ENCODE data around the gene DYNC1H1. TPM values are rescaled to one million over a fixed set of nuclear protein-coding genes. Genes with fewer than 3 reads are reported as not detected.
"Not testable (repeated sequence)": the region's sequence is repeated elsewhere in the genome, so short reads cannot be mapped to it uniquely, and the experiment has no call there.

Gene DYNC1H1
- total and polyA plus RNA-seq, 7 donors, result 117 to 634 (median 332) TPM

DNA sequence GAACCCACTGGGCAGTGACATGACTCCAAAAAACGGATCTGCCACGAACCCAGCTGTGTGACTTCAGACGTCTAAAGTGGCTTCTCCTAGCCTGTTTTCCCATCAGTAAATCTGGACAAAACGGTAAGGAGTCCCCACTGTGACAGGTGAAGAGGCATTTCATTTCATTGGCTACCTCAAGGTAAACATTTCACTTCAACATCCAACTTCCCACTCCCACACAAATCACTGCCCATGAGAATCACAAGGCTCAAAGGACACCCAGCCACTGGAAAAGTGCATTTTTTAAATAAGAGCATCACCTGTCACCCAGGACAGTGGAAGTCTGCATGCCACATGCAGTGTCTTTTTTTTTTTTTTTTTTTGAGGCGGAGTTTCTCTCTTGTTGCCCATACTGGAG is 94.6 kb downstream of the DYNC1H1 start:
- 50 to 56% (median 53%) methylated on average over 5 of the region's 5 CpGs for WGBS, 3 donors
- H3K9me3 ChIP-seq, result no peaks in the 10 kb centered on the region
- no peaks in the 10 kb centered on the region for H3K36me3 ChIP-seq (ENCODE audit: insufficient read depth in 1 of 2, low read depth in 1 of 2)
- ATAC-seq (no peak), DNase-seq (no peak)
- H3K4me1 ChIP-seq, result no peaks in the 10 kb centered on the region
- TF ChIP-seq, protein P1, sequence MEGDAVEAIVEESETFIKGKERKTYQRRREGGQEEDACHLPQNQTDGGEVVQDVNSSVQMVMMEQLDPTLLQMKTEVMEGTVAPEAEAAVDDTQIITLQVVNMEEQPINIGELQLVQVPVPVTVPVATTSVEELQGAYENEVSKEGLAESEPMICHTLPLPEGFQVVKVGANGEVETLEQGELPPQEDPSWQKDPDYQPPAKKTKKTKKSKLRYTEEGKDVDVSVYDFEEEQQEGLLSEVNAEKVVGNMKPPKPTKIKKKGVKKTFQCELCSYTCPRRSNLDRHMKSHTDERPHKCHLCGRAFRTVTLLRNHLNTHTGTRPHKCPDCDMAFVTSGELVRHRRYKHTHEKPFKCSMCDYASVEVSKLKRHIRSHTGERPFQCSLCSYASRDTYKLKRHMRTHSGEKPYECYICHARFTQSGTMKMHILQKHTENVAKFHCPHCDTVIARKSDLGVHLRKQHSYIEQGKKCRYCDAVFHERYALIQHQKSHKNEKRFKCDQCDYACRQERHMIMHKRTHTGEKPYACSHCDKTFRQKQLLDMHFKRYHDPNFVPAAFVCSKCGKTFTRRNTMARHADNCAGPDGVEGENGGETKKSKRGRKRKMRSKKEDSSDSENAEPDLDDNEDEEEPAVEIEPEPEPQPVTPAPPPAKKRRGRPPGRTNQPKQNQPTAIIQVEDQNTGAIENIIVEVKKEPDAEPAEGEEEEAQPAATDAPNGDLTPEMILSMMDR (IDR thresholded peaks at IDR 0.05), result no peak
- H3K27me3 ChIP-seq (ENCODE audit: insufficient read depth in 3 of 3, low read length in 2 of 3), result no peaks in the 10 kb centered on the region
- H3K27ac ChIP-seq, result no peak overlapping the region
- intact Hi-C loops (cut with DNase I), result no loop called here
- no peak overlapping the region for H3K4me3 ChIP-seq

DNA sequence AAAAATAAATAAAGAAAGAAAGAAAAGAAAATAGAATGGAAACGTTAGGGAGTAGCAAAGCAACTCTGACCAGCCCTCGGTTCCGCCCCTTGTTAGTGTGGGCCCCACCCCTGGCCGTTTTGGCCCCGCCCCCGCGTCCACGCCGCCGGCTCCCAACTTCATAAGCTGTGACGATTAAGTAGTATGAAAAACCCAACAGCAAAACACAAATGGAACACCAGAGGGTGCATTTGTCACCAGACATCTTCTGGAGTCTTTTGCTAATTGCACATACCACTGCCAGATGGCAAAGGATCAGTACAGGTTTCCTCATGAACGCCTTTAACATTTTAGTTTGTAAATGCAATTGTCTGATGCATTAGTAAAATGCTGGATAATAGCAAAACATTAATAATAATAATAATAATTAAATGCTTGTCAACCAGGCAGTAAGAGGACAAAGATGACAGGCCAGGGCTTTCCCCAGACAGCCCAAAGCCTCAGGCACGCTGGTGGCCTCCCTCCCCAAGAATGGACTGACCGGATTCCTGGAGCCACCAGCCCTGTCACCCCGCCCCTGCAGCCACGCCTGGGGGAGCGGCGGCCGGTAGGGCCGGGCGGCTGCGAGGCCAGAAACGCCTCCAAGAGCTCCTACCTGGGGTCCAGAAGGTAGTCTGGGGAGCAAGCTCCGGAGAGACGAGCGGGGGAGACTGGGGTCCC is 98.9 kb downstream of the DYNC1H1 start:
- TF ChIP-seq, protein P1 (IDR thresholded peaks at IDR 0.05), result peak; percentile 49
- no peaks in the 10 kb centered on the region for H3K9me3 ChIP-seq
- H3K27ac ChIP-seq, result no peak overlapping the region
- no peaks in the 10 kb centered on the region for H3K27me3 ChIP-seq (ENCODE audit: insufficient read depth in 3 of 3, low read length in 2 of 3)
- DNase-seq (peak; percentile 84 to 91), ATAC-seq (peak; percentile 87 to 96 (median 92))
- intact Hi-C loops (cut with DNase I), result loop anchor here in 1 of 2 donors (1.0 kb wide), 1 partner anchor 34 kb away; no protein-coding TSS in a partner anchor
- no peaks in the 10 kb centered on the region for H3K4me1 ChIP-seq
- peak overlapping the region; percentile 31 for H3K4me3 ChIP-seq
- H3K36me3 ChIP-seq (ENCODE audit: insufficient read depth in 1 of 2, low read depth in 1 of 2), result no peaks in the 10 kb centered on the region
- 25 to 29% (median 27%) methylated on average over 26 of the region's 26 CpGs for WGBS, 3 donors

DNA sequence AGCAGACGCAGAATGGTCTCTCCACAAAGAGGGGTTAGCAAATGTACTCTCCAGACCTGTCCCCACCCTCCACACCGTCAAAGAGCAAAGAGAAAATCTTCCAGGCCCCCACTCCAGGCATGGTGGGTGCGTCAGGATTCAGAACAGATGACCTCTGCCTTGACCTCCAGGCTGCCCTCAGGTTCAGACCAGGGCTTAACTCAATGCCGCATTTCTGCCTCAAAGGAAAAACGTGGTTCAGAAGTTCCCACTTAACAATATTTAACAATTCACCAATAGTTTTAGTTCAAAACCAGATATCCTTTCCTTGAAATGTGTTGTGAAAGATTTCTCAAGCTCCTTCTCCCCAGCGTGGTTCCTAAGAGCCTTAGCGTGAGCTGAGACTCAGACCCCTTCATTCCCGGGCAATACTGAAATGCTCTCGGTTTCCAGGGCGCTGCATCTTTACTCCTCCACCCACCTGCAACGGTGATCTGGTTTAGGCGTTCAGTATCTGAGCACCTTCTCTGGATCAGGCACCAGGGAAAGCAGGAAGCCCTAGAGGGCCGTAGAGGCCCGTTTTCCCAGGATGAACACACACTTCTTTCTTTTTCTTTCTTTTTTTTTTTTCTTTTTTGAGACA is 99.5 kb downstream of the DYNC1H1 start:
- ATAC-seq, result peak in 1 of 4 donors; percentile 5
- H3K4me1 ChIP-seq, result no peaks in the 10 kb centered on the region
- no peak overlapping the region for H3K4me3 ChIP-seq
- 72 to 75% (median 74%) methylated on average over 14 of the region's 14 CpGs for WGBS, 3 donors
- TF ChIP-seq, protein P1 (IDR thresholded peaks at IDR 0.05), result no peak
- no peaks in the 10 kb centered on the region for H3K9me3 ChIP-seq
- intact Hi-C loops (cut with DNase I), result loop anchor here in 1 of 2 donors (1.0 kb wide), 1 partner anchor 33 kb away; no protein-coding TSS in a partner anchor
- H3K27me3 ChIP-seq (ENCODE audit: insufficient read depth in 3 of 3, low read length in 2 of 3), result no peaks in the 10 kb centered on the region
- H3K36me3 ChIP-seq (ENCODE audit: insufficient read depth in 1 of 2, low read depth in 1 of 2), result no peaks in the 10 kb centered on the region
- peak in 1 of 2 donors; percentile 6 for DNase-seq
- H3K27ac ChIP-seq, result no peak overlapping the region

DNA sequence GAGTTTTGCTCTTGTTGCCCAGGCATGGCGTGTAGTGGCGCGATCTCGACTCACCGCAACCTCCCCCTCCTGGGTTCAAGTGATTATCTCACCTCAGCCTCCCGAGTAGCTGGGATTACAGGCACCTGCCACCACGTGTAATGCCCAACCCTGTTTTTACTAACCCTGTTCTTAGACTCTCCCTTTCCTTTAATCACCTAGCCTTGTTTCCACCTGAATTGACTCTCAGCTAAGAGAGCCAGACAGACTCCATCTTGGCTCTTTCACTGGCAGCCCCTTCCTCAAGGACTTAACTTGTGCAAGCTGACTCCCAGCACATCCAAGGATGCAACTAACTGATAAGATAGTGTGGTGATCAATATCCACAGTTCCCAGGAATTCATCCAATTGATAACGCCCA is 100.2 kb downstream of the DYNC1H1 start:
- peak in 1 of 2 donors; percentile 24 for DNase-seq
- H3K9me3 ChIP-seq; H3K27me3 ChIP-seq (ENCODE audit: insufficient read depth in 3 of 3, low read length in 2 of 3); H3K27ac ChIP-seq; H3K36me3 ChIP-seq (ENCODE audit: insufficient read depth in 1 of 2, low read depth in 1 of 2); H3K4me1 ChIP-seq; ATAC-seq; intact Hi-C loops (cut with DNase I); H3K4me3 ChIP-seq: not testable (repeated sequence)
- WGBS, 3 donors, result 88 to 91% (median 90%) methylated on average over 8 of the region's 8 CpGs

DNA sequence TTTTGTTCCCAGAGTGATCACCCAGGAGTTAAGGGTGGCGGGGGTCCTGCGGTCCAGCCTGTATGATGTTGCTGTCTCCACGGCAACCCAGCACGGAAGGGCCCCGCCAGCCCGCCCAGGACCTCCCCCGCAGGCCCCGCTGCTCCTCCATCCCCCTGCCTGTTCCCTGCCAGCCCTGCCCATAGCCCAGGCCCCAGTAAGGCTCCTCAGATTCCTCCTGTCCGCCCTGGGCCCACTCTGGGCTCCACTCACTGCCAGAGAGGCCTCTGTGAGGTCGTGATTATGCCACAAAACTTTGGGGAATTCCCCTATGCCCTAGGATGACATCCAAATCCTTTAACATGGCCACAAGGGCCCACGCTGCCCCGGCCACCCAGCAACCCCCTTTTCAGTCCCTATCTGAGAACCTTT is 101.7 kb downstream of the DYNC1H1 start:
- intact Hi-C loops (cut with DNase I), result no loop called here
- DNase-seq (peak in 1 of 2 donors; percentile 34), ATAC-seq (no peak)
- Histone ChIP-seq H3K27ac (no peak overlapping the region), H3K4me3 (no peak overlapping the region), H3K27me3 (ENCODE audit: insufficient read depth in 3 of 3, low read length in 2 of 3) (no peaks in the 10 kb centered on the region), H3K4me1 (no peaks in the 10 kb centered on the region), H3K36me3 (ENCODE audit: insufficient read depth in 1 of 2, low read depth in 1 of 2) (no peaks in the 10 kb centered on the region), H3K9me3 (no peaks in the 10 kb centered on the region)
- TF ChIP-seq, protein P1 (IDR thresholded peaks at IDR 0.05), result no peak
- 83 to 86% (median 85%) methylated on average over 12 of the region's 12 CpGs for WGBS, 3 donors

All from psoas muscle (tissue), 8 donors.